Fibroblast of skin of left quadriceps (primary cell): ENCODE data around the gene AADACL2.
"Not testable (repeated sequence)": the region's sequence is repeated elsewhere in the genome, so short reads cannot be mapped to it uniquely, and the experiment has no call there.

Experiments used
- DNase-seq, 2 experiments: peaks; one replicate each; pipeline ENCODE4 v3.0.0-alpha.2; 2013; ENCODE audit warnings: low read depth in 2 of 2

Gene AADACL2

GRCh38 chr3:151765685-151766084 is 32.0 kb downstream of the AADACL2 start:
- no peak for DNase-seq

GRCh38 chr3:151766454-151766853 is 32.7 kb downstream of the AADACL2 start:
- no peak for DNase-seq

- no peak for DNase-seq
Observed at GRCh38 chr3:151768393-151768930, 34.7 kb downstream of the AADACL2 start.

DNA sequence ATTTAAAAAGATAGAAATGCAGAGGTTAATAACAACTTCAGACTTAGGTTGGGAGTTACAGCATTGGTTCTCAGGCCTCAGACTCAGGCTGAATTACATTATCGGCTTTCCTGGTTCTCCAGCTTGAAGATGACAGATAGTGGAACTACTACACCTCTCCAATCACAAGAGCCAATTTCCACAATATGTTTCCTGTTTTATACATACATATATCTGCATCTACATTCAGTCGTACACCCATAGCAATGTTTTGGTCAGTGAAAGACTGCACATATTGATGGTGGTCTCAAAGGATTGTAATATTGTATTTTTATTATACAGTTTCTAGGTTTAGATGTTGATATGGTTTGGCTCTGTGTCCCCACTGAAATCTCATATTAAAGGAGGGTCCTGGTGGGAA is 35.4 kb downstream of the AADACL2 start:
- DNase-seq: no peak

DNA sequence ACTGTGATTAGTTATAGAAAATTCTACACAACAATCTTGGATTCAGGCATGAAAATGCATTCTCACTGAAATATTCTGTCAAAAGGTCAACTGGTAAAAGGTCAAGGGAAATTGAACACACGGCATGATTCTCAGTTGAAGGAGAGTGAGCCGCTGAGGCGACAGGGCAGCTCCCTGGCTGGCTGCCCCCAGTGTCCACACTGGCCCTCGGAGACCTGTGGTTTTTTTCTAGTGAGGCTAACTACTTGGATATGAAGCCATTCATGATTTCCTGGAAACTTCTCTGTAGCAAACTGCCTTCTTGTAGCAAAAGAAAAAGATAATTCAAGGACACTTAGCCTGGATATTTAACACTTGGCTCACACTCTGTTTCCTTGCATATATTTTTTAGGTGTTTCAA is 37.2 kb downstream of the AADACL2 start:
- DNase-seq: no peak

DNA sequence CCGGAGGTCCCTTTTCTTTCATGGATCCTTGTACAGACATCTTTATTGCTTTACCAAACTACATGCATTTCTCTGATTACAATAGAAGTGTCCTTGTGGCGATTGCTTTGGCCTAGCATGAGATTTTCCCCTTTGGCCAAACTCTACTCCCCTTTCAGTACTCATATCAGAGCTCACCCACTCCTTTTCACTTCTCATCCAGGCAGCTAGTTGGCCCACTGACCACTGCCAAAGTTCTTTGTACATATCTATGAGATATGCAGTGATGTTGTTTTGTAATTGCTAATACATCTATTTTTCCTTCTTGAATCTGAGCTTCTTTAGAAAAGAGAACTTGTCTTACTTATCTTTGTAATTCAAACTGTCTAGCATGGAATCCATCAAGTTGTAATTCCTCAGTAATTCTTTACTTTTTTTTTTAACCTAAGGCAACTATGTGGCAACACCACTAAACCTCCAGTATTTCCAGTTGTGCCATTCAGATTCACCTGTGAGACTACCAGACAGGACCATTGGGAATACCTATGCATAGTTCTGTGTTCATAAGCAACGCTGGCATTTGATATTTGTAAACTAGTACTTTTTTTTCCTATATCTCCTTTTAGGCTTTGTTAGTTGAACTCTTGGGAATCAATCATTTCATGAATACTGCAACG is 39.2 kb downstream of the AADACL2 start:
- no peak for DNase-seq

DNA sequence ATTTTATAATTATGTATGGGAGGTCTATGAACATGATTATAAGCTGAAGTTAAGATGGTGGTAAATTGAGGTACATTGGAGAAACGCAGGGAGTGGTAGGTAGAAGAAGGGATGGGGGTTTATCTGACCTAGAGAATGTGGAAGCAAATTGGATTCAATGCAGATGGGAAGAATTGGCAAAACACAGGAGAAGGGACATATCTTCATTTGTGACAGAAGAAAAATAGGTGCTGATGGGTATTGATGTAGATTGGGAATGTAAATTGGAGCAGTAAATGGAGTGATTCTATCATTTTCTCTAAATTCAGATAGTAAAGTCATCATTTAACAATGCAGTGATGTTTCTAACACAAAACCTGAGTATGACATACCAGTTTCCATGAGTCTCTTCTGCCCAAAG is 40.5 kb downstream of the AADACL2 start:
- DNase-seq: no peak

GRCh38 chr3:151774910-151775309 is 41.2 kb downstream of the AADACL2 start:
- no peak for DNase-seq

- no peak for DNase-seq
Observed at GRCh38 chr3:151775314-151776258, 41.9 kb downstream of the AADACL2 start.

DNA sequence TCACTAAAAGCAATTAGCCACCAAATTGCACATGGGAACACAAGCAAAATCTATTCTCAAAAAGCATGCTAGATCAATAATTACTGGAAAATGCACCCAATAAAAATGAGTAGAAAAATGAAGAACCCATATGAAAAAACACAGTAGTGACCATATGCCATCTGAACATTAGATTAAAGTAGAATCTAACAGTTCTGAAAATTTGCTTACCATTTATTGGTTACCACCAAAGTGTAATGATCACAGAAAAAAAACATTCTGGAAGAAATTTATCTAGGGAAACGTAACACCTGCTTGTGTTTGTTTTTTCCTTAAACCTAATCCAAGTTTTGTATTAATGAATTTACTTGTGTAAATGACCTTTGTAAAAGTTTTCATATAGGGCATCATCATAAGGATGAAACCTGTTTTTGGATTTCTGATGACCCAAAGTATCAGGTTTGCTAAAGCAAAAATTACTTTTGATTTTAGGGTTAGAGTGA is 42.6 kb downstream of the AADACL2 start:
- DNase-seq: no peak

DNA sequence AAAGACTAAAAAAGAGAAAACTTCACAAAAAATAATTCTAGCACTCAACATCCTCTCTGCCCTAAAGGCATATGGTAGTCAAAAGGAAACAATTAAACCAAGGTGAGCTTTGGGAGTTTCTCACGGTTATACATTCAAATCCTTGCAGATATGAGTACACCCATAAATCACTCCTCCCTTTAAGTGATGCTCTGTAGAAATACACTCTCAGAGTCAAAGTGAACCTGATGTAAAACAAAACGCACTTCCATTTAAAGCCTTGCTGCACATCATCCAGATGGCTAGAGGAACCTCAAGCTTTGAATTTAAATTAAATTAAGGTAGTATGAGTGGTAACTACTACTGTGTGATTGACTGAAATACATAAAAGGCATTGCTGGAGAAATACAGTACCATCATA is 44.2 kb downstream of the AADACL2 start:
- no peak for DNase-seq

- DNase-seq: no peak
Observed at GRCh38 chr3:151787626-151788025, 53.9 kb downstream of the AADACL2 start.

DNA sequence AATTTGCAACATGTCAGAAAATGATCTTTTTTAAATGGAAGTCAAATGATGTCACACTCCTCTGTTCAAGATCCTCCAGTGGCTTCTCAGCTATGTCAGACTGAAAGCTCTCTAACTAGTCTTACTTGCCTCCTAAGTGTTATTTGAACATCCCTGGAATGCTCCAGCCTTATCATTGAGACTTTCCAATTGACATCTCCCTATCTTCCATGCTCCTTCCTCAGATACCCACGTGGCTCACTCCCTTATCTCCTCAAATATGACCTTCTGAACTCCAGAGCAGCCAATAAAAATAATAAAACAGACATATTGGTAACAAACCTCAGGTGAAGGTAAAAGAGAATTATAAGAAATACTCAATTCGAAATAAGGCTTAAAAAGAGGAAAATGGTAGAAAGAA is 54.7 kb downstream of the AADACL2 start:
- no peak for DNase-seq

GRCh38 chr3:151789853-151790463 is 56.2 kb downstream of the AADACL2 start:
- DNase-seq: peak; percentile 37 to 40

DNA sequence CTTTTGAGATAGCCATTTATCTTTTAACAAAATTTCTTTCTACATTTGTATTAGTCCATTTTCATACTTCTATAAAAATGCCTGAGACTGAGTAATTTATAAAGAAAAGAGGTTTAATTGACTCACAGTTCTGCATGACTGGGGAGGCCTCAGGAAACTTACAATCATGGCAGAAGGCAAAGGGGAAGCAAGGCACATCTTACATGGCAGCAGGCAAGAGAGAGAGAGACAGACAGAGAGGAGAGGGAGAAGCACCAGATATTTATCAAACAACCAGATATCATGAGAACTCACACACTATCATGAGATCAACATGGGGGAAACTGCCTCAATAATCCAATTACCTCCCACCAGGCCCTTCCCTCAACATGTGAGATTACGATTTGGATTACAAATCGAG is 57.0 kb downstream of the AADACL2 start:
- not testable (repeated sequence) for DNase-seq

- no peak for DNase-seq
Observed at GRCh38 chr3:151792411-151792810, 58.7 kb downstream of the AADACL2 start.

GRCh38 chr3:151793636-151794035 is 59.9 kb downstream of the AADACL2 start:
- no peak for DNase-seq

- no peak for DNase-seq
Observed at GRCh38 chr3:151794080-151794479, 60.4 kb downstream of the AADACL2 start.

DNA sequence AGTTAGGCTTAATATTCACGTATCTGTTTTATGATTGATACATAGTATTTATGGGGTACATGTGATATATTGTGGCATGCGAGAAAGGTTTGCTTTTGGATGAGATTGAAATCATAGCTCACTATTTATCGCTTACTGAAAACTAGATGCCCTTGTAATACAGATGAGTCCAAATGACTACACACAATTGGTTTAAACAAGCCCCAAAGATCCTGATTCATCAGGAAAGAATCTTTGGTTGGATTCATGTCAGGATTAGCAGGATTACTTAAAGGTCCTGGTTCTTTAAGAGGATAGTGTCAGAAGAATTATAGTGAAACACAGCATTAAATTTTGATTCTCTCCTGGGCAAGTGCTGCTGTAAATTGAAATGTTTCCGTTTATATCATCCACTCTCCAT is 61.5 kb downstream of the AADACL2 start:
- peak; percentile 78 to 79 for DNase-seq

DNA sequence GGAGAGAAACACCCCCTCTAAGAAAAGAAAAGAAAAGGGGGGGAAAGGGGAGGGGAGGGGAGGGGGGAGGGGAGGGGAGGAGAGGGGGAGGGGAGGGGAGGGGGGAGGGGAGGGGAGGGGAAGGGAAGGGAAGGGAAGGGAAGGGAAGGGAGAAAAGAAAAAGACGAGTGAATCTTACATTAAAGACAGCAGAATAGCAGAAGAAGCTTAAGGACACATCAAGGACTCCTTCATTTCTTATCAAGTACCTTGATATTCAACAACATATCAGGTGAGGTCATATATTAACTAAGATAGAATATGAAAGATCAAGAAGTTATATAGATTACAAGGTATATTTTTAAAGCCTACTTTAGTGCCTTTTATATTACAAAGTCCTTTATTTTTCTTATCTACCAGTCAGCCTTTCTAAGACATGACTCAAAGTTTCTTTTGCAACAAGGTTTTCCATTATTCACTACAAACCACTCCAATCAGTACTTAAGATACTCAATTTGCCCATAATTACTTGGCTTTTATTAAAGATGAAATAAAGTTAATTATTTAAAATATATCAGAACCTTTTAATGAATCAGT is 62.5 kb downstream of the AADACL2 start:
- DNase-seq: no peak

- DNase-seq: peak; percentile 20 to 27
Observed at GRCh38 chr3:151798466-151798865, 64.7 kb downstream of the AADACL2 start.

DNA sequence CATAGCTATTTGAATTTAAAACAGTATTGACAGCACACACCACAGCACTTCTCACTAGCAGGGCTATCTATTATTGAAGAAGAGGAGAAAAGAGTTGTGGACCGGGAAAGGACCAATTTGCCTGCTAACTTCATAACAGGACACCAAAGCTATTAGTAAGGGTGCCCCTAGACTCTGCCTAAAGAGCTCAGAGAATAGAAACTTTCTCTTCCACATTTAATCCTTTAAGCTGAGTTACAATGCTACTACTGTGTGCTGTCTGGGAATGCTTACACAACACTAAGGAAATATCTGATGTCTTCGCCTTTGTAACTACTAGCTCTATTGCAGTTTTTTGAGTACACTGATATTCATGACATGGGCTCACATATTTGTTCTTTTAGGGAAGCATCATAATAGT is 66.7 kb downstream of the AADACL2 start:
- no peak for DNase-seq
